ENCODE results near the gene MOK.

The MOK gene

GRCh38 chr14:102201776-102202175, 103.2 kb downstream of the MOK start:
- H3K9ac ChIP-seq (ENCODE audit: low read length): no peak overlapping the region

GRCh38 chr14:102201353-102201738, 103.6 kb downstream of the MOK start:
- peaks cover 31% of the 10 kb centered on the region for H4K20me1 ChIP-seq (ENCODE audit: insufficient read depth, low read length)
- peak overlapping the region; percentile 78 for H3K4me2 ChIP-seq (ENCODE audit: low read length)
- no peaks in the 10 kb centered on the region for H3K9me3 ChIP-seq (ENCODE audit: insufficient read depth, low read length)
- no peak overlapping the region for H3K9ac ChIP-seq (ENCODE audit: low read length)
- TF ChIP-seq CTCF (IDR thresholded peaks at IDR 0.05; ENCODE audit: low read depth, low read length) (no peak), EZH2phosphoT487 (IDR thresholded peaks at IDR 0.05; ENCODE audit: low read depth) (no peak)
- no peak overlapping the region for H2AFZ ChIP-seq (ENCODE audit: low read depth, low read length)
- peaks cover 19% of the 10 kb centered on the region for H3K79me2 ChIP-seq (ENCODE audit: low read length)
- peaks cover 33% of the 10 kb centered on the region for H3K4me1 ChIP-seq (ENCODE audit: low read length)
- H3K36me3 ChIP-seq (replicated peaks; ENCODE audit: low read depth, low read length): peaks cover 18% of the 10 kb centered on the region
- no peak overlapping the region for H3K27ac ChIP-seq (ENCODE audit: low read length)
- H3K4me3 ChIP-seq (ENCODE audit: low read length): peak overlapping the region; percentile 13
- no peaks in the 10 kb centered on the region for H3K27me3 ChIP-seq (ENCODE audit: low read depth, low read length)

More at GRCh38 chr14:102201776-102202175, 103.2 kb downstream of the MOK start:
- no peak for TF ChIP-seq CTCF (IDR thresholded peaks at IDR 0.05; ENCODE audit: low read depth, low read length)
- TF ChIP-seq EZH2phosphoT487 (IDR thresholded peaks at IDR 0.05; ENCODE audit: low read depth): no peak
- Histone ChIP-seq H3K4me1 (ENCODE audit: low read length) (peaks cover 33% of the 10 kb centered on the region), H3K27ac (ENCODE audit: low read length) (no peak overlapping the region), H3K79me2 (ENCODE audit: low read length) (peaks cover 19% of the 10 kb centered on the region), H4K20me1 (ENCODE audit: insufficient read depth, low read length) (peaks cover 28% of the 10 kb centered on the region), H3K27me3 (ENCODE audit: low read depth, low read length) (no peaks in the 10 kb centered on the region), H3K4me3 (ENCODE audit: low read length) (peak overlapping the region; percentile 13; the same call in 1 of the 2 replicates), H3K9me3 (ENCODE audit: insufficient read depth, low read length) (no peaks in the 10 kb centered on the region), H3K36me3 (replicated peaks; ENCODE audit: low read depth, low read length) (peaks cover 15% of the 10 kb centered on the region), H2AFZ (ENCODE audit: low read depth, low read length) (no peak overlapping the region), H3K4me2 (ENCODE audit: low read length) (peak overlapping the region; percentile 78)

GRCh38 chr14:102200690-102201352, 104.1 kb downstream of the MOK start:
- H2AFZ ChIP-seq (ENCODE audit: low read depth, low read length): no peak overlapping the region
- H3K27ac ChIP-seq (ENCODE audit: low read length): no peak overlapping the region
- no peaks in the 10 kb centered on the region for H3K9me3 ChIP-seq (ENCODE audit: insufficient read depth, low read length)
- H3K4me3 ChIP-seq (ENCODE audit: low read length): peak overlapping the region; percentile 13
- H3K4me2 ChIP-seq (ENCODE audit: low read length): peak overlapping the region; percentile 78
- TF ChIP-seq CTCF (IDR thresholded peaks at IDR 0.05; ENCODE audit: low read depth, low read length) (no peak), EZH2phosphoT487 (IDR thresholded peaks at IDR 0.05; ENCODE audit: low read depth) (no peak)
- H3K4me1 ChIP-seq (ENCODE audit: low read length): peaks cover 33% of the 10 kb centered on the region
- no peak overlapping the region for H3K9ac ChIP-seq (ENCODE audit: low read length)
- no peaks in the 10 kb centered on the region for H3K27me3 ChIP-seq (ENCODE audit: low read depth, low read length)
- H4K20me1 ChIP-seq (ENCODE audit: insufficient read depth, low read length): peaks cover 32% of the 10 kb centered on the region
- peaks cover 22% of the 10 kb centered on the region for H3K36me3 ChIP-seq (replicated peaks; ENCODE audit: low read depth, low read length)
- H3K79me2 ChIP-seq (ENCODE audit: low read length): peaks cover 19% of the 10 kb centered on the region

GRCh38 chr14:102197317-102197853, 107.6 kb downstream of the MOK start:
- Histone ChIP-seq H3K4me1 (ENCODE audit: low read length) (peaks cover 33% of the 10 kb centered on the region), H3K36me3 (replicated peaks; ENCODE audit: low read depth, low read length) (peaks cover 22% of the 10 kb centered on the region), H3K79me2 (ENCODE audit: low read length) (peaks cover 17% of the 10 kb centered on the region), H4K20me1 (ENCODE audit: insufficient read depth, low read length) (peaks cover 47% of the 10 kb centered on the region), H3K27me3 (ENCODE audit: low read depth, low read length) (no peaks in the 10 kb centered on the region), H3K4me2 (ENCODE audit: low read length) (no peak overlapping the region), H3K27ac (ENCODE audit: low read length) (no peak overlapping the region), H3K9me3 (ENCODE audit: insufficient read depth, low read length) (no peaks in the 10 kb centered on the region), H3K9ac (ENCODE audit: low read length) (no peak overlapping the region), H3K4me3 (ENCODE audit: low read length) (no peak overlapping the region), H2AFZ (ENCODE audit: low read depth, low read length) (no peak overlapping the region)
- TF ChIP-seq CTCF (IDR thresholded peaks at IDR 0.05; ENCODE audit: low read depth, low read length): no peak
- TF ChIP-seq EZH2phosphoT487 (IDR thresholded peaks at IDR 0.05; ENCODE audit: low read depth): no peak

Data from OCI-LY3 (cell line).